SK-N-SH treated with all-trans-retinoic acid at 6 μM for 48 hours (cell line): ENCODE results near the gene MKKS.
A peak's percentile ranks its signal among the peaks of the same experiment; 100 is the strongest.

ENCODE experiments used
- ATAC-seq: fragments of 200-7000 bp; cut with Tn5 transposase; 3 replicates; pipeline ENCODE4 v1.9.1; 2020; ENCODE audit warnings: mild to moderate bottlenecking, moderate library complexity
- ARNTL ChIP-seq: fragments of 450-650 bp; formaldehyde crosslinking; IDR thresholded peaks from 2 replicates; pipeline ENCODE4 v1.5.0; 2020; ENCODE audit warnings: low read depth, mild to moderate bottlenecking, moderate library complexity, borderline replicate concordance
- BACH2 ChIP-seq: fragments of 250-450 bp; sonication (Bioruptor Pico); IDR thresholded peaks from 2 replicates; pipeline ENCODE4 v1.9.0; 2021; ENCODE audit warnings: mild to moderate bottlenecking, borderline replicate concordance
- CSRNP3 ChIP-seq: fragments of 250-450 bp; sonication (Bioruptor Pico); IDR thresholded peaks from 2 replicates; pipeline ENCODE4 v1.5.1; 2021; ENCODE audit warnings: mild to moderate bottlenecking, moderate library complexity
- ESRRG ChIP-seq: fragments of 250-450 bp; sonication (Bioruptor Pico); IDR thresholded peaks from 2 replicates; pipeline ENCODE4 v1.6.1; 2021; ENCODE audit warnings: mild to moderate bottlenecking
- GLIS3 ChIP-seq: fragments of 250-450 bp; sonication (Bioruptor Pico); IDR thresholded peaks from 2 replicates; pipeline ENCODE4 v1.5.0; 2020; ENCODE audit warnings: mild to moderate bottlenecking, moderate library complexity
- ISL1 ChIP-seq: fragments of 250-450 bp; sonication (Bioruptor Pico); IDR thresholded peaks from 2 replicates; pipeline ENCODE4 v2.1.2; 2022; ENCODE audit warnings: mild to moderate bottlenecking, moderate library complexity
- OSR1 ChIP-seq: fragments of 250-450 bp; sonication (Bioruptor Pico); IDR thresholded peaks from 2 replicates; pipeline ENCODE4 v1.8.0; 2022; ENCODE audit warnings: moderate library complexity, mild to moderate bottlenecking, inconsistent platforms
- PATZ1 ChIP-seq: fragments of 250-450 bp; sonication (Bioruptor Pico); IDR thresholded peaks from 2 replicates; pipeline ENCODE4 v1.8.0; 2020; ENCODE audit warnings: mild to moderate bottlenecking, moderate library complexity, borderline replicate concordance
- PPARA ChIP-seq: fragments of 250-450 bp; sonication (Bioruptor Pico); IDR thresholded peaks from 2 replicates; pipeline ENCODE4 v1.5.0; 2020; ENCODE audit warnings: mild to moderate bottlenecking, borderline replicate concordance
- RARB ChIP-seq: fragments of 250-450 bp; sonication (Bioruptor Pico); IDR thresholded peaks from 2 replicates; pipeline ENCODE4 v1.8.0; 2021; ENCODE audit warnings: mild to moderate bottlenecking, moderate library complexity
- SNAI2 ChIP-seq: fragments of 250-450 bp; sonication (Bioruptor Pico); IDR thresholded peaks from 2 replicates; pipeline ENCODE4 v1.5.0; 2020; ENCODE audit warnings: mild to moderate bottlenecking, moderate library complexity
- TCF4 ChIP-seq: fragments of 250-450 bp; sonication (Bioruptor Pico); IDR thresholded peaks from 2 replicates; pipeline ENCODE4 v1.8.0; 2021; ENCODE audit warnings: mild to moderate bottlenecking, moderate library complexity, borderline replicate concordance
- TOX ChIP-seq: fragments of 250-450 bp; sonication (Bioruptor Pico); IDR thresholded peaks from 2 replicates; pipeline ENCODE4 v1.8.0; 2021; ENCODE audit warnings: mild to moderate bottlenecking, moderate library complexity, borderline replicate concordance
- ZC3H10 ChIP-seq: fragments of 250-450 bp; sonication (Bioruptor Pico); IDR thresholded peaks from 2 replicates; pipeline ENCODE4 v1.5.1; 2021; ENCODE audit warnings: mild to moderate bottlenecking, moderate library complexity
- ZFP3 ChIP-seq: fragments of 250-450 bp; sonication (Bioruptor Pico); IDR thresholded peaks from 2 replicates; pipeline ENCODE4 v1.5.0; 2020; ENCODE audit warnings: mild to moderate bottlenecking, moderate library complexity
- ZFP30 ChIP-seq: fragments of 450-650 bp; formaldehyde crosslinking; IDR thresholded peaks from 2 replicates; pipeline ENCODE4 v1.5.0; 2022; ENCODE audit warnings: mild to moderate bottlenecking, moderate library complexity
- ZNF565 ChIP-seq: fragments of 450-650 bp; formaldehyde crosslinking; conservative IDR thresholded peaks from 2 replicates; pipeline ENCODE4 v1.5.0; 2020; ENCODE audit warnings: low read depth, mild to moderate bottlenecking, moderate library complexity
- ZNF8 ChIP-seq: fragments of 450-650 bp; formaldehyde crosslinking; IDR thresholded peaks from 2 replicates; pipeline ENCODE4 v1.5.0; 2020; ENCODE audit warnings: mild to moderate bottlenecking, moderate library complexity
- TF ChIP-seq, protein P1 (sequence below): fragments of 250-450 bp; sonication (Bioruptor Pico); IDR thresholded peaks from 2 replicates; pipeline ENCODE4 v1.5.1; 2020; ENCODE audit warnings: low read depth, mild to moderate bottlenecking, moderate library complexity

Gene MKKS

GRCh38 chr20:10430000-10430466 lies 4.0 kb downstream of the MKKS start:
- TF ChIP-seq ISL1 (CRISPR knock-in tag) (peak; percentile 33; the same call in 1 of the 2 replicates), OSR1 (CRISPR knock-in tag) (no peak)
- ATAC-seq, result no peak

GRCh38 chr20:10429443-10429981 lies 4.5 kb downstream of the MKKS start:
- no peak for TF ChIP-seq CSRNP3 (CRISPR knock-in tag)
- TF ChIP-seq ZFP3 (CRISPR knock-in tag), result no peak
- no peak for TF ChIP-seq ZNF8
- TF ChIP-seq TOX (CRISPR knock-in tag), result no peak
- no peak for TF ChIP-seq BACH2 (CRISPR knock-in tag)
- TF ChIP-seq ISL1 (CRISPR knock-in tag), result no peak
- no peak for TF ChIP-seq TCF4 (CRISPR knock-in tag)
- no peak for TF ChIP-seq ARNTL
- no peak for ATAC-seq

GRCh38 chr20:10428008-10428407 lies 6.0 kb downstream of the MKKS start:
- no peak for TF ChIP-seq ARNTL
- TF ChIP-seq PATZ1 (CRISPR knock-in tag), result no peak
- TF ChIP-seq ESRRG (CRISPR knock-in tag), result no peak
- TF ChIP-seq TOX (CRISPR knock-in tag), result no peak
- TF ChIP-seq SNAI2, result no peak
- TF ChIP-seq ZNF8, result no peak
- no peak for TF ChIP-seq ZFP30 (CRISPR knock-in tag)
- no peak for TF ChIP-seq ZFP3 (CRISPR knock-in tag)
- TF ChIP-seq RARB (CRISPR knock-in tag), result no peak
- TF ChIP-seq ZNF565, result no peak
- no peak for TF ChIP-seq CSRNP3 (CRISPR knock-in tag)
- no peak for TF ChIP-seq TCF4 (CRISPR knock-in tag)
- no peak for TF ChIP-seq PPARA (CRISPR knock-in tag)
- TF ChIP-seq ZC3H10 (CRISPR knock-in tag), result no peak
- no peak for TF ChIP-seq OSR1 (CRISPR knock-in tag)
- TF ChIP-seq ISL1 (CRISPR knock-in tag), result no peak
- TF ChIP-seq, protein P1, sequence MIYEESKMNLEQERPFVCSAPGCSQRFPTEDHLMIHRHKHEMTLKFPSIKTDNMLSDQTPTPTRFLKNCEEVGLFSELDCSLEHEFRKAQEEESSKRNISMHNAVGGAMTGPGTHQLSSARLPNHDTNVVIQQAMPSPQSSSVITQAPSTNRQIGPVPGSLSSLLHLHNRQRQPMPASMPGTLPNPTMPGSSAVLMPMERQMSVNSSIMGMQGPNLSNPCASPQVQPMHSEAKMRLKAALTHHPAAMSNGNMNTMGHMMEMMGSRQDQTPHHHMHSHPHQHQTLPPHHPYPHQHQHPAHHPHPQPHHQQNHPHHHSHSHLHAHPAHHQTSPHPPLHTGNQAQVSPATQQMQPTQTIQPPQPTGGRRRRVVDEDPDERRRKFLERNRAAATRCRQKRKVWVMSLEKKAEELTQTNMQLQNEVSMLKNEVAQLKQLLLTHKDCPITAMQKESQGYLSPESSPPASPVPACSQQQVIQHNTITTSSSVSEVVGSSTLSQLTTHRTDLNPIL (CRISPR knock-in tag), result no peak
- no peak for TF ChIP-seq GLIS3
- no peak for ATAC-seq

GRCh38 chr20:10427060-10427692 lies 6.8 kb downstream of the MKKS start:
- ATAC-seq, result peak; percentile 78
- TF ChIP-seq TCF4 (CRISPR knock-in tag) (no peak), RARB (CRISPR knock-in tag) (no peak), ESRRG (CRISPR knock-in tag) (no peak), PPARA (CRISPR knock-in tag) (no peak), ZFP3 (CRISPR knock-in tag) (no peak), BACH2 (CRISPR knock-in tag) (no peak), ARNTL (no peak), TOX (CRISPR knock-in tag) (no peak)
- TF ChIP-seq, protein P1 (CRISPR knock-in tag), result no peak
